H1 (cell line): ENCODE data around the gene TMEM269. TPM values are rescaled to one million over a fixed set of nuclear protein-coding genes. Genes with fewer than 3 reads are reported as not detected.

Source experiments
- CTCF ChIP-seq, 3 experiments: IDR thresholded peaks; 1 replicate in 2 of 3; 2 replicates in 1 of 3; pipeline versions ENCODE4 v1.5.1 to v1.6.1; 2011; ENCODE audit warnings: low read length in 3 of 3, mild to moderate bottlenecking in 3 of 3, inconsistent platforms in 2 of 3, low read depth in 1 of 3, moderate library complexity in 1 of 3; ENCODE audit not compliant: insufficient read depth in 1 of 3; ENCODE audit errors: control extremely low read depth in 1 of 3
- GABPA ChIP-seq: IDR thresholded peaks from 2 replicates; pipeline ENCODE4 v1.6.1; 2011; ENCODE audit warnings: mild to moderate bottlenecking, low read length, moderate library complexity, borderline replicate concordance; ENCODE audit not compliant: insufficient read depth
- RBBP5 ChIP-seq: IDR thresholded peaks from 2 replicates; pipeline ENCODE4 v1.7.1; 2012; ENCODE audit warnings: low read depth, mild to moderate bottlenecking, inconsistent platforms, low read length, moderate library complexity, borderline replicate concordance
- SIRT6 ChIP-seq: IDR thresholded peaks from one replicate; pipeline ENCODE4 v1.7.1; 2012; ENCODE audit warnings: low read length, inconsistent platforms
- USF2 ChIP-seq: IDR thresholded peaks from 2 replicates; pipeline ENCODE4 v1.6.1; 2011; ENCODE audit warnings: low read length, improper control_type of control experiment
- polyA plus RNA-seq, 7 experiments: library from polyadenylated mRNA; depleted of rRNA in 3 of 7; stranded (reverse) in 5 of 7; unstranded in 2 of 7; fragments of >200 nt in 5 of 7; fragments of 200-250 nt in 2 of 7; gene quantifications; 1 replicate in 5 of 7; 2 replicates in 1 of 7; 4 replicates in 1 of 7; pipeline versions ENCODE4 v1.2.1 to v1.2.3, GENCODE V29; 2011 to 2013; ENCODE audit warnings: missing spikeins in 2 of 7, mixed read lengths in 2 of 7
- total RNA-seq: library from RNA; stranded (reverse); fragmentation: NEBNext Ultra II Directional; extraction: Animal tissue kit (Norgen Biotek cat#: 25700); gene quantifications from 2 replicates; pipeline ENCODE4 v1.2.1, GENCODE V29; 2021

TMEM269 gene
- total and polyA plus RNA-seq, 2 of the 8 experiments (the other 6 are each of a cell fraction or from before 2014, with no cell fraction given), result 0.14 to 0.35 TPM

DNA sequence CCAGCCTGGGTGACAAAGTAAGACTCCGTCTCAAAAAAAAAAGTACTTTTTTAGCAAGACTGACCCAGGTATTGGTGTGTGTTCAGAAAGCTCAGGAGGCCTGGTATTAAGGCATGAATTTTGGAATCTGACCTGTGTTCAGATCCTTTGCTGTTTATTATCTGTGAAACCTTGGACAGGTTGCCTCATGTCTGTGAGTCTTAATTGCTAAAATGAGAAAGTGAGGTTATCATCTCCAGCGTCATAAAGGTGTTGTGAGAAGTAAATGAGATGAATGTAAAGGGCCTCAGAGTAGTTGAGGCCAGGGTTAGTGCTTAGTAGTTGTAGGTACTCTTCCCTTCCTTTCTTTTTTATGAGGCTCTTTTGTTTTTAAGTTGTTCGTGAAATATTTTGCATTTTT lies 15.0 kb upstream of the TMEM269 start (continued):
- no peak for TF ChIP-seq CTCF (IDR thresholded peaks at IDR 0.05; ENCODE audit: control extremely low read depth in 1 of 3, insufficient read depth in 1 of 3, low read depth in 1 of 3, low read length in 3 of 3)
- no peak for TF ChIP-seq RBBP5
- TF ChIP-seq SIRT6, result no peak
- TF ChIP-seq GABPA, result no peak
- TF ChIP-seq USF2, result no peak
- TF ChIP-seq, all 59 proteins: peak for 0
